Glomerular visceral epithelial cell (primary cell): ENCODE results near the gene COL8A1.

Source experiments
- DNase-seq: peaks from one replicate; pipeline ENCODE4 v3.0.0-alpha.2; 2016; ENCODE audit errors: extremely low spot score

The COL8A1 gene

DNA sequence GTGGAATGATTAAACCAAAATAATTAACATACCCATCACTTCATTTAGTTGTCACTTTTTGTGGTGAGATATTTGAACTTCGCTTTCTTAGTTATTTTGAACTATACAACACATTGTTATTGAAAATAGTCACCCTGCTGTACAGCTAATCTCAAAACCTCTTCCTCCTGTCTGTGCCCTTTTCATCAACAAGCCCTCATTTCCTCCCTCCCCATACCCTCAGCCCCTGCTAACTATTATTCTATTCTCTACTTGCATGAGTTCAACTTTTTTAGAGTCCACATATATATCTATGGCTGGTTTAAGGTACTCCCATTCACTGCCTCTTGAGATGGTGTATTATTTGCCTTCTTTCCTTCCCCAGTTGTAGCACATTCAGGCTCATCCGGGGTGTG lies 32.2 kb downstream of the COL8A1 start:
- no peak for DNase-seq

DNA sequence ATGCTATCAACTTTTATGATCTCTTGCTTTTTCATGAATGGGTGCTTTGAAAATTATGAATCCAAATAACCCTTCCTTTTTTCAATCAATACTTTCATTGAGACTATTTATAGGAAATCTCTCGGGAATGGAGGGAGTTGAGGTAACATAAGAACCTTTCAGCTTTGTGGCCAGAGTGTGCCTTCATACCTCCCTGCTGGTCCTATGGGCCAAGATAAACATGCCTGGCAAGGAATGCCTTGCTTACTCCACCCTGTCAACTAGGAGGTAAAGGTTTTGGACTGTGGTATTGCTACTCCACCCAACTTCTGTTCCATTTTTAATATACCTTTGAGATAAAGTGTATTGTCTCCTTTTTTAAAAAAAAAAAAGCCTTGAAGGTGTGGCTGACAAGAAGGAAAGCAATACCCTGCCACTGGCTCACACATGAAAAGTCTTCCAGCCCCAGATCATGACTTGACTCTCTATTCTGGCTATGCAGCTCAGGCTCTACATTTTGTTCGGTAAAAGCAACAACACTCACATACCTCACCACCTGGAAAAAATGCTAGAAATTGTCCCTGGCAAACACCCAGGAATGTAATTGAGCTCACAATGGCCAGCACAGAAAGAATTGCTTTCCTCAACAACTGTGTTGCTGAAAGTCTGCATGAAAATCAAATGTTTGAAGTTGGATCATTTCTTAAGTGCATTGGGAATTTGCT lies 35.8 kb downstream of the COL8A1 start:
- peak; percentile 56 for DNase-seq

- no peak for DNase-seq
Measured at GRCh38 chr3:99678023-99678422, 39.6 kb downstream of the COL8A1 start.

DNA sequence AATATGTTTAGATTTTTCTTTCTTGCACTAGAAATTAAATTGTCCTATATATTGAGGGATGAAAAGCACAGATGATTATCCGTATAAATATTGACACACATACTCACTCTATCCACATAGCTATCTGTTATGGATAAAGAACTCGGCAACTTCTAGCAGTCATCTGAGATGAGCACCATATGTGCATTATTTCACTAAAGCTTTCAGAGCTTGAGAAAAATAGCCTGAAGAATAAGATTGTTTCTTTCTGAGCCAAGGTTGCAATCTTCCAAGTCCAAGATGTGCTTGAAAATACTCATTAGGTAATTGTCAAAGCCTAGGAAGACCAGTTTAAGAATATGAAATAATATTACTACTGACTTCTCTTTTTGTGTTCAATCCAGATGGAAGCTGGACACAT lies 40.5 kb downstream of the COL8A1 start:
- no peak for DNase-seq

DNA sequence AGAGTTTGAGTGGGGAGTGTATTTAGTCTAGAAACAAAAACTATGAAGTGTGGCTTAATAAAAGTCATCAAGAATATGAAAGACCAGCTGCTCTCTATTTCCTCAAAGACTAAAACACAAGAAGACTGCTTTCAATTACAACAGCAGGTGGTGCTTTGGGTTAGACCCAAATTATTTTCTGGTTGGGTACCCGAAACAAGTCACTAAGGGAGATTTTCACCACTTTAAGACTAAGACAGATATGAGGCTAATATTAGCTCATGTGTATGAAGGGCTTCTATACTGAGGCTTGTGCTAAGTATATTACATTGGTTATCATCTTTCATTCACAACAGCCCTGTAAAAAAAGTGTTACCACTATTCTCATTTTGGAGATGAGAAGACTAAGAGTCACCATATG lies 43.1 kb downstream of the COL8A1 start:
- DNase-seq, result no peak

DNA sequence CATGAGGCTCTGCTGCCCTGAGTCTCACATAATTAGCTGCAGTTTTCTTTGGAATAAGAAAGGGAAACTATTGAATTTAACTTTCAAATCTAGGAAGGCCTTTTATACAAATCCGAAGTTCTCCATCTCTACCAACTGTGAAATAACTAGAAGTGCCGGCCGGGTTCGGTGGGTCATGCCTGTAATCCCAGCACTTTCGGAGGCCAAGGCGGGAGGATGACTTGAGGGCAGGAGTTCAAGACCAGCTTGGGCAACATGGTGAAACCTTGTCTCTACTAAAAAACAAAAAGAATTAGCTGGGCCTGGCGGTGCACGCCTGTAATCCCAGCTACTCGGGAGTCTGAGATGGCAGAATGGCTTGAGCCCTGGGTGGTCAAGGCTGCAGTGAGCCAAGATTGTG lies 43.6 kb downstream of the COL8A1 start:
- no peak for DNase-seq

DNA sequence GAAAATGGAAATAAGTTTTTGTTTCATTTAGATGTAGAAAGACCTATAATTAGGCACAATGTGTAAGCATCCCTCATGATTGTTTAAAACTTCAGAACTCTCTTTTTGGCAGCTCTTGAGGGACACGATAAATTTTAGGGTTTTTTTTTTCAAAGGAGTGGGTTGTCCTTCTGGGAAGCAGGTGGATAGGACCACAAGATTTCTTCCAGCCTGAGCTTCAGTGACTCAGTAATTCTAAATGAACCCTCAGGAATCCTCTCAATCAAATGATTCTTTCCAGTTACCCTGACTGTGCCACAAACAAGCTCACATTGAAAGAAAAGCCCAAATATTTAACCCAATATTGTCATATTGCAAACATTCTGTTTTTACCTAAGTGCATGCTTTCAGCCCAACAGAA lies 45.1 kb downstream of the COL8A1 start:
- no peak for DNase-seq

GRCh38 chr3:99683876-99684275 lies 45.5 kb downstream of the COL8A1 start:
- DNase-seq, result no peak

- no peak for DNase-seq
Measured at GRCh38 chr3:99684644-99685043, 46.2 kb downstream of the COL8A1 start.

DNA sequence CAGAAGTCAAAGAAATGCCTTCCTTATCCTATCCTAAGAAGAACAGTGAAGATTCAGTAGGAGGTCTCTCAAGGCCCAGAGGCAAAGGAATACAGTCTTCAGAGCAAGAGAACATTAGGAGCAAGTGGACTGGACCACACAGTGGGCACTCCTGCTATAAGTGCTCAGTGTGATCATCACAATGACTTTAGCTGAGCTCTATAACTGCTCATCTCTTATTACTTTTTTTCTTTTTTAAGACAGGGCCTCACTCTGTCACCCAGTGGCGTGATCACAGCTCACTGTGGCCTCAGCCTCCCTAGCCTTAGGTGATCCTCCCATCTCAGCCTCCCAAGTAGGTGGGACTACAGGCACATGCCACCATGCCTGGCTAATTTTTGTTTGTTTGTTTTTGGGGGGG lies 48.1 kb downstream of the COL8A1 start:
- DNase-seq, result no peak

DNA sequence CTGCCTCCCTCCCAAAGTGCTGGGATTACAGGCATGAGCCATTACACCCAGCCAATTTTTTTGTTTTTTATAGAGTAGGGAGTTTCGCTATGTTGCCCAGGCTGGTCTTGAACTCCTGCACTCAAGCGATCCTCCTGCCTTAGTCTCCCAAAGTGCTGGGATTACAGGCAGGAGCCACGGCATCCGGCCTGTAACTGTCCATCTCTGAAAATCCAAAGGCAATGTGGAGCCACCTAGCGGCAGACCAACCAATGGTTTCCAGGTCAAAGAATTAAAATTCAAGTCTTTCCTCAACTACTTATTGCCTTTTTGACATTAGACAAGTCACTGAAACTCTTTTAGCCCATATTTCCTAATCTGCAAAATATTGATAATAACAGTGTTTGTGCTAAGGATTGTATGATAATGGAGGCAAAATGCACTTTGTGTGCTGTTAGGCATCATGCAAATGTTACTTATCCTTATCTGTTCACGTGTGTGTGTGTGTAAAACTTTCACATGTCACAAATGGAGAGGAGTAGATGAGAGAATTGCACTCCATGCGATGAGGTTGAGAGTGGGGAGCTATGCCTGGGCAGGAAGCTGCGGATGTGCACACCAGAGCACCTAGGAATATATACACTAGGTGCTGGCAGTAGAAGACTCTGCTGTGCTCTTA lies 48.7 kb downstream of the COL8A1 start:
- DNase-seq, result peak; percentile 61

GRCh38 chr3:99690761-99691369 lies 52.5 kb downstream of the COL8A1 start:
- no peak for DNase-seq

GRCh38 chr3:99693636-99694035 lies 55.2 kb downstream of the COL8A1 start:
- no peak for DNase-seq

DNA sequence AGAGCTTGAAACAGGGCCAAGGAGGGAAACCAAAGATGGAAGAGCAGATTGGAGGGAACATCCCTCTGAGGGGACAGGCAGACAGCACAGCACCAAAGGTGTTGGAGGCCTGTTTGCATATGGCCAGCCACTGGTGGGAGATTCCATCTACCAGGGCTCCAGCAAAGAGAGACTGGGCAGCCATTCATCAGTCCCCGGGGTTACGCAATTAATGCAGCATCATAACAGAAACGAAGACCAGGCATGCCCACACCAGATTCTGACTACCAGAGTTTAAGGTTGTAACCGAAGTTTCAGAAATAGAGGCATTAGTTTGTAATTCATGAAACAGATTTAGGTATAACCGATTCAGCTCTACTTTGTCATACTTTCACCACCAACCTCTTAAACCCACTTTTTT lies 58.1 kb downstream of the COL8A1 start:
- no peak for DNase-seq

DNA sequence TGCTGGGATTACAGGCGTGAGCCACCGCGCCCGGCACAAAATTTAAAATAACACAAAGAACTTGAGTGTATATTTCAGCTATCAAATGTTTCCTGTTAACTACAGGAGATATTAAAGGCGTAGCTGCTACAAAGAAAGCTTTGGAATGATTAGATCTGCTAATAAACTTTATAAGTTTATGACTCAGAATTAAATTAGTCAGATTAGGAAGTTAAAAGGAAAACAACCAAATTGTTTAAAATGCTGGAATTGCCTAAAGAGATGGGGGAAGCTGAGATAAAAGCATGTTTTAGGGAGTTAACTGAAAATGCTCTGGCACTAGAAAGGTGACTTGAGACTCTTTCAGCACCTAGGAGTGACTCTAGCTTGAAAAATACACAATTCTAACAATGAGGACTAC lies 58.9 kb downstream of the COL8A1 start:
- no peak for DNase-seq

DNA sequence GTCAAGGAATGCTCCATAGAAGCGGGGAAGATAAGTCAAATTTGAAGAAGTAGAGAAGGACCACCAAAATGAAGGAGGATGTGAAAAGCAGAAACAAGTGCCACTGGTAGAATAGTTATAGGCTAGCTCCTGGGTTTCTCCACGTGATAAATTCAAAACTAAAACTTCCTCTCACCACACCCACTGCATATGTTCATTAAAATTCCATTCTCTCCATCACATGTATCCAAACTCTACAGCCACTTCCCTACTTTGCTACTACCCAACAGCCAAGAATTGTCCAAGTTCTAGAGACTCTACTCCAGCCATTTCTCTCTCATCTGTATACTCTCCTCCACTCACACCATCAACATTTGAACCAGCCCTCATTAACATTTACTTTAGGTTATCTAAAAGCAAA lies 60.5 kb downstream of the COL8A1 start:
- no peak for DNase-seq

DNA sequence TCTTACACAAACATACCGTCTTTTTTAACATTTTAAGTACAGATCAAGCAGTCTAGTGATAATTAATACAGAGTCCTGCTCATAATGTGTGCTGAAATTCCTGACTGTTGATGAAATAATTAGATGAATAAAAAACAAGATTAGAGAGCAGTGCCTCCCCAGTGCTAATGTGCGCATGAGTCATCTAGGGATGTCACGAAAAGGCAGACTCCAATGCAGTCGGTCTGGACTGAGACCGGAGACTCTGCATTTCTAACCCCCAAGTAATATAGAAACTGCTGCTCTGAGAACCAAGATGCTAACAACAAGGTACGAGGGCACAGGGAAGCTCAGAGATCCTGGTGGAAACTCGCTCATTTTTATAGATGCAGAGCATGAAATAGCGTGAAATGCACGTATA lies 61.4 kb downstream of the COL8A1 start:
- peak; percentile 42 for DNase-seq

- DNase-seq, result peak; percentile 29
Measured at GRCh38 chr3:99700631-99701268, 62.4 kb downstream of the COL8A1 start.

DNA sequence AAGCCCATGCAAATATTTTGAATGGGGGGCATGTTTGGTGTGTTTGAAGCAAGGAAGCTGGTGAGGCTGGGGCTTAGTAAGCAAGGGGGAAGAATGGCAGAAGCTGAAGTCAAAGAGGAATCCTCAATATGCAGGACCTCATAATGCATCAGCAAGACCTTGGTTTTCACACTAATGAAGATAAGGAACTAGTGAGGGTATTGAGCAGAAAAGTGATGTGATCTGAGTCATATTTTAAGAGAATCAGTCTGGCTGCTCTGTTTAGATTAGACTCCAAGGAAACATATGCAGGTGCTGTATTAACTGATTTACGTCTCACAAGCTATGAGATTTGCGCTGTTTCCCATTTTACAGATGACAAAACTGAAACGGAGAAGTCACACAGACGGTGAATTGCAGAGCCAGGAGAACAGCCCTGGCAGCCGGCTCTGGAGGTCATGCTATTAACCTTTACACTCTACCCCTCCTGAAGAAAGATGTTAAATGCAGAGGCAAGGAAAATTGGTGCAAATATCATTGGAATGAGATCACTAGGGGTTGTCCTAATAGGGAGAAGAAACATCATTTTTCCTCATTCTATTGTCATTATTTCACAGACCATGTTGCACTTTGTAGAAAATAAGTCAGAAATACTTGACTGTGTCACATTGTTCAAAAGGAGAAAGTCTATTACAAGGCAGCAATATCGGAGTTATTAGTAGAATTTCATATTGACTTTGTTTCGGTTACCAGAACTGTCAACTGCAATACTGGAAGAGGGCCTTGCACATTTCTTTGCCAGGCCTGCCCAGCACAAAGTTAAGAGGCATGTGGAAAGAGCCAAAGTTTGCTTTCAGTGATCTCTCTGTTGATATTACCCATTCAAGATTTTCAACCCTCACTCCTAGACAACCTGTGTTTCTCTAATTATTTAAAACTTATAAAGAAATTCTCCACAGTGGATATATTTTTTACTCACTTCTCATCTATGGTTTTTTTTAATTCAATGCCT lies 64.9 kb downstream of the COL8A1 start:
- no peak for DNase-seq

- DNase-seq, result no peak
Measured at GRCh38 chr3:99704417-99704816, 66.0 kb downstream of the COL8A1 start.

GRCh38 chr3:99706410-99706809 lies 68.0 kb downstream of the COL8A1 start:
- DNase-seq, result no peak
